T-helper 17 cell (primary cell): ENCODE data around the gene SH3GLB1. TPM values are rescaled to one million over a fixed set of nuclear protein-coding genes. Genes with fewer than 3 reads are reported as not detected.

Source experiments
- ATAC-seq: fragments of 150-1000 bp; cut with Tn5 transposase; 2 replicates; pipeline ENCODE4 v1.10.0; 2021; ENCODE audit warnings: mild to moderate bottlenecking, moderate library complexity
- DNase-seq, 3 donors: peaks; one replicate each; pipeline versions ENCODE4 v3.0.0 to v3.0.0-alpha.2; 2020 to 2021
- H3K9me3 ChIP-seq: one replicate; pipeline ENCODE4 v1.7.0; 2013; ENCODE audit warnings: low read length, mild to moderate bottlenecking; ENCODE audit not compliant: control insufficient read depth, poor library complexity, severe bottlenecking
- H3K27ac Mint-ChIP-seq: one replicate; pipeline ENCODE4 v1.8.0; 2022; ENCODE audit warnings: mild to moderate bottlenecking, moderate library complexity, mixed read lengths
- H3K27me3 Mint-ChIP-seq: one replicate; pipeline ENCODE4 v1.8.0; 2022; ENCODE audit warnings: mixed read lengths
- H3K36me3 Mint-ChIP-seq: one replicate; pipeline ENCODE4 v1.8.0; 2022; ENCODE audit warnings: low read depth, mixed read lengths
- H3K4me1 Mint-ChIP-seq: one replicate; pipeline ENCODE4 v1.8.0; 2022; ENCODE audit warnings: mild to moderate bottlenecking, mixed read lengths
- H3K4me3 Mint-ChIP-seq: one replicate; pipeline ENCODE4 v1.8.0; 2022; ENCODE audit warnings: mild to moderate bottlenecking, moderate library complexity, mixed read lengths
- total RNA-seq, 4 donors: library from RNA in 2 of 4; stranded (reverse) in 2 of 4; gene quantifications; one replicate each; pipeline ENCODE4 v1.2.3 and lab custom pipeline; 2022 to 2026

Gene SH3GLB1
- total RNA-seq, 2 donors from 2014 or later, result 54.3 to 61.5 TPM

DNA sequence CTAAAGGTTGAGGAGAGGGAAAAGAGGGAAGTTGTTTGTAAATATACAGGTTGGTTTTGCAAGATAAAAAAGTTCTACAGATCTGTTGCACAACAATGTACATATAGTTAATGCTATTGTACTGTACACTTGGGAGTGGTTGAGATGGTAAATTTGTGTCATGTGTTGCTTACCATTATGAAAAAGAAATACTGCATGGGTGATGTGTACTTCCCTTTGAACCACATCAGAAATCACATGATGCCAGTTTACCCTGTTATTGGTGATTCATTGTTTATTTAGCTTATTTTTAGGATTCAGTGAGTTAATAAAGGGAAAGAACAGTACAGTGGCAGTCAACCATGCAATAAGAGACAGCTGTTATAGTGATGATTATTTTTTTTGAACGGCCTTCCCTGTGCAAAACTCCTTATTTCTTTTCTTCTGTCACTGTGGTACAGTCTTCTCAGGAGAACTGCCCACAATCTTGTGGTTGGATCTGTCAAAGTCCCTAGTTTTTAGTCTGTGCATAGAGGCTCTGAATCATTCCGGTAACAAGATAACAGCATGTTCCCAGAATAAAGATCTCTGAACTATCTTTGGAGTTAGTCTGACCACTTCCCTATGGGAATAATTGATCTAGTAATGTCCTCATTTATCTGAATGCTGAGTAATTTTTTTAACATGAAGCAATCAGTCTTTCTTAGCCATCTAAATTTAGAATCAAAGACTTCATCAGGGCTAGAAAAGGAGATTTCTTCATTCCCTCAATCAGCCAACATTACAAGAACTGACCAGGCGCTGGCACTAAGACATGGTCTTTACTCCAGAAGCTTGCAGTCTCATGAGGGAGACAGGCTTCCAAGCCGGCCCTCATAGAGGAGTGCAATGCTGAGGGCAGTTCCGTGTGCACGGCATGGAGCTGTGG, 84.2 kb downstream of the SH3GLB1 start:
- no peaks in the 10 kb centered on the region for H3K9me3 ChIP-seq
- H3K27me3 Mint-ChIP-seq, result no peaks in the 10 kb centered on the region
- H3K4me1 Mint-ChIP-seq, result no peaks in the 10 kb centered on the region
- DNase-seq (no peak), ATAC-seq (peak; percentile 50)
- H3K36me3 Mint-ChIP-seq, result no peaks in the 10 kb centered on the region
- H3K27ac Mint-ChIP-seq, result no peak overlapping the region
- H3K4me3 Mint-ChIP-seq, result no peak overlapping the region

DNA sequence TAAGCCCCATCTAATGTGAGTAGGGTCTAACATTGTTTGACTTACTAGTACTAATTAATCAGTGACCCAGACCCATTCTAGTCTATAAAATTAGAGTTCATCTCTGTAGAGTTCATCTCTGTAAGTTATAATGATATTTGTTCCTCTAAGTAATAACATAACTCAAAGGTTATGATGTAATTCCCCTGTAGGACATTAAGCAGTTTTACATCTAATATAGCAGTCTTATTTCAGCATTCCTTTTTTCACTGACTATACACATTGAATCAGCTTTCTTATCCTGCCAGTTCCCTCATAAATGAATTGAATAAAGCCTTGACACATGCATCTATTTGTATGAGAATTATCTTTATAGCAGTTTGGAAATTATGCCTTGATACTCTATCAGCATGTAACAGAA, 90.9 kb downstream of the SH3GLB1 start:
- no peaks in the 10 kb centered on the region for H3K9me3 ChIP-seq
- no peaks in the 10 kb centered on the region for H3K27me3 Mint-ChIP-seq
- no peaks in the 10 kb centered on the region for H3K36me3 Mint-ChIP-seq
- ATAC-seq (no peak), DNase-seq (no peak)
- H3K4me3 Mint-ChIP-seq, result no peak overlapping the region
- peaks cover 4% of the 10 kb centered on the region for H3K4me1 Mint-ChIP-seq
- no peak overlapping the region for H3K27ac Mint-ChIP-seq

Other genes with a start within 250 kb of the SH3GLB1 start
- not detected for gene CLCA1, start 235.6 kb upstream of the SH3GLB1 start, total RNA-seq
- not detected for gene CLCA4, start 157.5 kb upstream of the SH3GLB1 start, total RNA-seq
- 100 to 1,000 TPM; 135 to 153 TPM for gene SELENOF, start 209.6 kb downstream of the SH3GLB1 start, total RNA-seq
- 10 to 100 TPM; 11.7 to 12.0 TPM for gene HS2ST1, start 210.1 kb downstream of the SH3GLB1 start, total RNA-seq